ENCODE data around the gene NCBP1.

NCBP1 gene

GRCh38 chr9:97625620-97626019 lies 8.0 kb upstream of the NCBP1 start:
- no peak for DNase-seq (ENCODE audit: low read depth, low spot score)
- peaks cover 1% of the 10 kb centered on the region; the same call in 1 of the 2 replicates for H3K4me1 ChIP-seq (ENCODE audit: control insufficient read depth, insufficient read depth, low read length)
- no peaks in the 10 kb centered on the region for H3K27me3 ChIP-seq (ENCODE audit: control insufficient read depth, insufficient read depth, low read length)
- H3K9me3 ChIP-seq (ENCODE audit: control insufficient read depth, insufficient read depth, low read length), result no peaks in the 10 kb centered on the region; the same call in 1 of the 2 replicates
- WGBS (ENCODE audit: insufficient coverage, insufficient read length), result no CpG with 5 or more reads among the region's 3 CpGs
- H3K4me3 ChIP-seq (ENCODE audit: low read length), result no peak overlapping the region
- no peak overlapping the region for H3K27ac ChIP-seq (ENCODE audit: low read length)
- peaks cover 11% of the 10 kb centered on the region; the same call in 1 of the 2 replicates for H3K36me3 ChIP-seq (ENCODE audit: control insufficient read depth, insufficient read depth, low read length)

DNA sequence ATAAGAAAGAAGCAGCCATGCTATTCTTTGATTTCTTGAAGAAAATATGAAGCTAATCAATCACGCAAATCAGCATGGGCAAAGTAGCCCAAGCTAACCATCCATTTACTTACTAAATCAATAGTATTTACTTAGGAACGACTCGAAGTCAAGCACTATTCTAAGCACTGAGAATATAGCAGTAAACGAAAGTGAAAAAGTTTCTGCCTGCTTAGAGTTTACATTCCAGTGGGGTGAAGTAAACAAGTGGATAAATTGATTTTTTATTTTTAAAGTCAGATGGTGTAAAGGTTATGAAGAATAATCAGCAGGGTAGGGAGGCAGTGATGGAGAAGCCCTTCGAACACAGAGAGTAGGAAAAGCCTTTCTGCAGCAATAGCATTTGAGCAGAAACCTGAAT lies 6.0 kb upstream of the NCBP1 start:
- H3K4me3 ChIP-seq (ENCODE audit: low read length), result no peak overlapping the region
- H3K9me3 ChIP-seq (ENCODE audit: control insufficient read depth, insufficient read depth, low read length), result no peaks in the 10 kb centered on the region; the same call in 1 of the 2 replicates
- H3K36me3 ChIP-seq (ENCODE audit: control insufficient read depth, insufficient read depth, low read length), result peaks cover 8% of the 10 kb centered on the region; the same call in 1 of the 2 replicates
- no peak for DNase-seq (ENCODE audit: low read depth, low spot score)
- peaks cover 4% of the 10 kb centered on the region; the same call in 1 of the 2 replicates for H3K4me1 ChIP-seq (ENCODE audit: control insufficient read depth, insufficient read depth, low read length)
- no CpG with 5 or more reads among the region's 5 CpGs for WGBS (ENCODE audit: insufficient coverage, insufficient read length)
- no peak overlapping the region for H3K27ac ChIP-seq (ENCODE audit: low read length)
- no peaks in the 10 kb centered on the region for H3K27me3 ChIP-seq (ENCODE audit: control insufficient read depth, insufficient read depth, low read length)

GRCh38 chr9:97628668-97629067 lies 5.0 kb upstream of the NCBP1 start:
- H3K4me1 ChIP-seq (ENCODE audit: control insufficient read depth, insufficient read depth, low read length), result peaks cover 4% of the 10 kb centered on the region; the same call in 1 of the 2 replicates
- H3K27me3 ChIP-seq (ENCODE audit: control insufficient read depth, insufficient read depth, low read length), result no peaks in the 10 kb centered on the region
- no peak overlapping the region for H3K4me3 ChIP-seq (ENCODE audit: low read length)
- no peak for DNase-seq (ENCODE audit: low read depth, low spot score)
- no peak overlapping the region for H3K27ac ChIP-seq (ENCODE audit: low read length)
- no CpG with 5 or more reads among the region's 3 CpGs for WGBS (ENCODE audit: insufficient coverage, insufficient read length)
- H3K9me3 ChIP-seq (ENCODE audit: control insufficient read depth, insufficient read depth, low read length), result no peaks in the 10 kb centered on the region; the same call in 1 of the 2 replicates
- peaks cover 8% of the 10 kb centered on the region; the same call in 1 of the 2 replicates for H3K36me3 ChIP-seq (ENCODE audit: control insufficient read depth, insufficient read depth, low read length)

- no peak overlapping the region for H3K4me3 ChIP-seq (ENCODE audit: low read length)
- DNase-seq (ENCODE audit: low read depth, low spot score), result no peak
- no peaks in the 10 kb centered on the region for H3K27me3 ChIP-seq (ENCODE audit: control insufficient read depth, insufficient read depth, low read length)
- no peaks in the 10 kb centered on the region; the same call in 1 of the 2 replicates for H3K9me3 ChIP-seq (ENCODE audit: control insufficient read depth, insufficient read depth, low read length)
- H3K4me1 ChIP-seq (ENCODE audit: control insufficient read depth, insufficient read depth, low read length), result peaks cover 4% of the 10 kb centered on the region; the same call in 1 of the 2 replicates
- no peak overlapping the region for H3K27ac ChIP-seq (ENCODE audit: low read length)
- peaks cover 5% of the 10 kb centered on the region; the same call in 1 of the 2 replicates for H3K36me3 ChIP-seq (ENCODE audit: control insufficient read depth, insufficient read depth, low read length)
Observed at GRCh38 chr9:97629156-97629555, 4.5 kb upstream of the NCBP1 start.

GRCh38 chr9:97630591-97630990 lies 3.0 kb upstream of the NCBP1 start:
- Histone ChIP-seq H3K36me3 (ENCODE audit: control insufficient read depth, insufficient read depth, low read length) (no peaks in the 10 kb centered on the region; the same call in 1 of the 2 replicates), H3K9me3 (ENCODE audit: control insufficient read depth, insufficient read depth, low read length) (no peaks in the 10 kb centered on the region), H3K27me3 (ENCODE audit: control insufficient read depth, insufficient read depth, low read length) (no peaks in the 10 kb centered on the region), H3K4me1 (ENCODE audit: control insufficient read depth, insufficient read depth, low read length) (peaks cover 5% of the 10 kb centered on the region; the same call in 1 of the 2 replicates), H3K4me3 (ENCODE audit: low read length) (no peak overlapping the region), H3K27ac (ENCODE audit: low read length) (no peak overlapping the region)
- DNase-seq (ENCODE audit: low read depth, low spot score), result no peak

GRCh38 chr9:97632248-97632984 lies 1.2 kb upstream of the NCBP1 start:
- Histone ChIP-seq H3K9me3 (ENCODE audit: control insufficient read depth, insufficient read depth, low read length) (no peaks in the 10 kb centered on the region), H3K4me1 (ENCODE audit: control insufficient read depth, insufficient read depth, low read length) (peaks cover 5% of the 10 kb centered on the region; the same call in 1 of the 2 replicates), H3K27ac (ENCODE audit: low read length) (no peak overlapping the region), H3K36me3 (ENCODE audit: control insufficient read depth, insufficient read depth, low read length) (no peaks in the 10 kb centered on the region; the same call in 1 of the 2 replicates), H3K27me3 (ENCODE audit: control insufficient read depth, insufficient read depth, low read length) (no peaks in the 10 kb centered on the region), H3K4me3 (ENCODE audit: low read length) (peak overlapping the region; percentile 90; the same call in 1 of the 2 replicates)
- no CpG with 5 or more reads among the region's 27 CpGs for WGBS (ENCODE audit: insufficient coverage, insufficient read length)
- peak; percentile 25 for DNase-seq (ENCODE audit: low read depth, low spot score)

GRCh38 chr9:97633859-97634490 lies 354 bp downstream of the NCBP1 start:
- no peaks in the 10 kb centered on the region for H3K36me3 ChIP-seq (ENCODE audit: control insufficient read depth, insufficient read depth, low read length)

DNA sequence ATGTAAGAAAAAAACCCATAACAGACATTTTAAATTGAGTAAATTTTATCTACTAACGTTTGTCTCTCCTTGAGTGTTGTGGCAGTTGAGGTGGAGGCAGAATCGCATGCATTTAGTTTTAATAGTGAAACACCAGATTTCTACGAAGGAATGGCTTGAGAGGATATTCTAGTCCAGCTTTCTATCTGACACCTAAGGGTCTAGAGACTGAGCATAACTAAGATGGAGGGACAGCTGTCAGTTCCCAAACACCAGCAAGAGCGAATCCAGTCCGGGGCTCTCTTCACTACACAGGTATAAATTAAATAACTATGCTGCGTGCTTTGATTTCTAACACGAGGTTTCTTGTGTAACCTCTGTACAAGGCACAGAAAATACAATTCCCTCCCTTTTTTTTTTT lies 1.4 kb downstream of the NCBP1 start:
- H3K27me3 ChIP-seq (ENCODE audit: control insufficient read depth, insufficient read depth, low read length), result no peaks in the 10 kb centered on the region
- H3K36me3 ChIP-seq (ENCODE audit: control insufficient read depth, insufficient read depth, low read length), result no peaks in the 10 kb centered on the region
- no peak overlapping the region for H3K27ac ChIP-seq (ENCODE audit: low read length)
- no CpG with 5 or more reads among the region's 7 CpGs for WGBS (ENCODE audit: insufficient coverage, insufficient read length)
- peaks cover 3% of the 10 kb centered on the region; the same call in 1 of the 2 replicates for H3K4me1 ChIP-seq (ENCODE audit: control insufficient read depth, insufficient read depth, low read length)
- DNase-seq (ENCODE audit: low read depth, low spot score), result no peak
- no peak overlapping the region for H3K4me3 ChIP-seq (ENCODE audit: low read length)
- H3K9me3 ChIP-seq (ENCODE audit: control insufficient read depth, insufficient read depth, low read length), result no peaks in the 10 kb centered on the region

More at GRCh38 chr9:97633859-97634490, 354 bp downstream of the NCBP1 start:
- peak overlapping the region; percentile 90 for H3K4me3 ChIP-seq (ENCODE audit: low read length)
- no peak for DNase-seq (ENCODE audit: low read depth, low spot score)
- no peaks in the 10 kb centered on the region for H3K9me3 ChIP-seq (ENCODE audit: control insufficient read depth, insufficient read depth, low read length)
- H3K27me3 ChIP-seq (ENCODE audit: control insufficient read depth, insufficient read depth, low read length), result no peaks in the 10 kb centered on the region
- peaks cover 5% of the 10 kb centered on the region; the same call in 1 of the 2 replicates for H3K4me1 ChIP-seq (ENCODE audit: control insufficient read depth, insufficient read depth, low read length)
- WGBS (ENCODE audit: insufficient coverage, insufficient read length), result no CpG with 5 or more reads among the region's 43 CpGs
- H3K27ac ChIP-seq (ENCODE audit: low read length), result no peak overlapping the region

DNA sequence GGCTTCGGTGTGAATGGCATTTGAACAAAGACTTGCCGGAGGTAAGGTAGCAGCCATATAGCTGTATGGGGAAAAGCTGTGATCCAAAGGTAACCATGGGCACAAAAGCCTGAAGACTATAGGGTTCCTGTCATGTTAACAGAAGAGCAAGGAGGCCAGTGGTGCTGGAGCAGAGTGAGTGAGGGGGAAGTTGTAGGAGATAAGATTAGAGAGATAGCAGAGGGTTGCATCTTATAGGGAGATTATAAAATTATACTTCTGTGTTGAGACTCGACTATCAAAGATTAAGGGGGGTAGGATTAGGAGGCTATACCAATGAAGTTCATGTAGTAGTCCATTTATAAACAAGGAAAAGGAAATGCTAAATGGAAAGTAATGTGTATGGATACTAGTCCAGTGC lies 3.3 kb downstream of the NCBP1 start:
- H3K9me3 ChIP-seq (ENCODE audit: control insufficient read depth, insufficient read depth, low read length), result no peaks in the 10 kb centered on the region
- H3K27me3 ChIP-seq (ENCODE audit: control insufficient read depth, insufficient read depth, low read length), result no peaks in the 10 kb centered on the region
- no peak overlapping the region for H3K27ac ChIP-seq (ENCODE audit: low read length)
- no peaks in the 10 kb centered on the region for H3K36me3 ChIP-seq (ENCODE audit: control insufficient read depth, insufficient read depth, low read length)
- 100% methylated on average over 1 of the region's 3 CpGs for WGBS (ENCODE audit: insufficient coverage, insufficient read length)
- H3K4me1 ChIP-seq (ENCODE audit: control insufficient read depth, insufficient read depth, low read length), result 0 out of 2 replicates have a peak, but pooled peaks cover 1% of the 10 kb centered on the region
- no peak for DNase-seq (ENCODE audit: low read depth, low spot score)
- no peak overlapping the region for H3K4me3 ChIP-seq (ENCODE audit: low read length)

- DNase-seq (ENCODE audit: low read depth, low spot score), result no peak
- no peaks in the 10 kb centered on the region for H3K27me3 ChIP-seq (ENCODE audit: control insufficient read depth, insufficient read depth, low read length)
- no peak overlapping the region for H3K4me3 ChIP-seq (ENCODE audit: low read length)
- WGBS (ENCODE audit: insufficient coverage, insufficient read length), result no CpG with 5 or more reads among the region's 3 CpGs
- no peaks in the 10 kb centered on the region for H3K9me3 ChIP-seq (ENCODE audit: control insufficient read depth, insufficient read depth, low read length)
- H3K36me3 ChIP-seq (ENCODE audit: control insufficient read depth, insufficient read depth, low read length), result peaks cover 4% of the 10 kb centered on the region; the same call in 1 of the 2 replicates
- H3K27ac ChIP-seq (ENCODE audit: low read length), result no peak overlapping the region
- H3K4me1 ChIP-seq (ENCODE audit: control insufficient read depth, insufficient read depth, low read length), result 0 out of 2 replicates have a peak, but pooled peaks cover 1% of the 10 kb centered on the region
Observed at GRCh38 chr9:97638666-97639065, 5.0 kb downstream of the NCBP1 start.

Measured in iPS DF 6.9 (cell line).